Measurements from ENCODE around the gene RABAC1.

DNA sequence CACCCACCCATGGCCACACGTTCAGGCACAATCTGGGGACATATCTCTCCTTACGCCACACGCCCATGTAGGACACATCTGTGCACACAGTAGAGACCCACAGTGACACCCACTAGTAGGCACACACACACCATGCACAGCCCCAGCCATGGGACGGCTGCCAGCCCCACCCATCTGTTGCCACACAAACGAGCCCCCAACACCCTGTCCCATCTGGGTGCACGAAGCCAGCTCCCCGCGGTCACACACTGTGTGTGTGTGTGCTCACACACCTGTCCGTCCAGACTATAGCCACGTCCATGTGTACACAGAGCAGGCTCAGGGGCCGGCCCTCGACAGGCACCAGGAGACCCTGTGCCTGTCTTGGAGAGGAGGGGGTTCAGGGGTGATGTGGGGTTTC lies 41.4 kb downstream of the RABAC1 start:
- TF ChIP-seq, protein P1, sequence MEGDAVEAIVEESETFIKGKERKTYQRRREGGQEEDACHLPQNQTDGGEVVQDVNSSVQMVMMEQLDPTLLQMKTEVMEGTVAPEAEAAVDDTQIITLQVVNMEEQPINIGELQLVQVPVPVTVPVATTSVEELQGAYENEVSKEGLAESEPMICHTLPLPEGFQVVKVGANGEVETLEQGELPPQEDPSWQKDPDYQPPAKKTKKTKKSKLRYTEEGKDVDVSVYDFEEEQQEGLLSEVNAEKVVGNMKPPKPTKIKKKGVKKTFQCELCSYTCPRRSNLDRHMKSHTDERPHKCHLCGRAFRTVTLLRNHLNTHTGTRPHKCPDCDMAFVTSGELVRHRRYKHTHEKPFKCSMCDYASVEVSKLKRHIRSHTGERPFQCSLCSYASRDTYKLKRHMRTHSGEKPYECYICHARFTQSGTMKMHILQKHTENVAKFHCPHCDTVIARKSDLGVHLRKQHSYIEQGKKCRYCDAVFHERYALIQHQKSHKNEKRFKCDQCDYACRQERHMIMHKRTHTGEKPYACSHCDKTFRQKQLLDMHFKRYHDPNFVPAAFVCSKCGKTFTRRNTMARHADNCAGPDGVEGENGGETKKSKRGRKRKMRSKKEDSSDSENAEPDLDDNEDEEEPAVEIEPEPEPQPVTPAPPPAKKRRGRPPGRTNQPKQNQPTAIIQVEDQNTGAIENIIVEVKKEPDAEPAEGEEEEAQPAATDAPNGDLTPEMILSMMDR (conservative IDR thresholded peaks at IDR 0.05; ENCODE audit: low read length): no peak
- no peak for TF ChIP-seq EZH2phosphoT487 (IDR thresholded peaks at IDR 0.05; ENCODE audit: borderline replicate concordance, low read depth, low read length)

All from OCI-LY7 (cell line).